DOHH2 (cell line): ENCODE results near the gene LNX1.

ENCODE experiments used
- H3F3A ChIP-seq: fragments of 200-600 bp; sonication (generic), shearing (Covaris generic); 2 replicates; pipeline ENCODE4 v1.6.0; 2016; ENCODE audit warnings: antibody characterized with exemption, mild to moderate bottlenecking; ENCODE audit not compliant: control insufficient read depth, insufficient read depth
- H3K27ac ChIP-seq: fragments of 200-600 bp; sonication (generic); 2 replicates; pipeline ENCODE4 v1.5.1; 2014; ENCODE audit warnings: low read depth, mild to moderate bottlenecking, low read length, moderate library complexity
- H3K27me3 ChIP-seq: fragments of 200-600 bp; sonication (generic); 2 replicates; pipeline ENCODE4 v1.6.1; 2014; ENCODE audit warnings: mild to moderate bottlenecking, low read length, mixed read lengths; ENCODE audit not compliant: control insufficient read depth
- H3K36me3 ChIP-seq: fragments of 200-600 bp; sonication (generic); 2 replicates; pipeline ENCODE4 v1.6.1; 2014; ENCODE audit warnings: mild to moderate bottlenecking, low read length, moderate library complexity, mixed read lengths; ENCODE audit not compliant: control insufficient read depth
- H3K4me1 ChIP-seq: fragments of 200-600 bp; sonication (generic); 2 replicates; pipeline ENCODE4 v1.6.1; 2014; ENCODE audit warnings: mild to moderate bottlenecking, low read length, mixed read lengths; ENCODE audit not compliant: control insufficient read depth
- H3K4me2 ChIP-seq: fragments of 200-600 bp; sonication (generic); 2 replicates; pipeline ENCODE4 v1.6.0; 2014; ENCODE audit warnings: mild to moderate bottlenecking, low read length, moderate library complexity
- H3K4me3 ChIP-seq: fragments of 200-600 bp; sonication (generic); 2 replicates; pipeline ENCODE4 v1.5.1; 2014; ENCODE audit warnings: mild to moderate bottlenecking, low read length, mixed read lengths
- H3K79me2 ChIP-seq: fragments of 200-600 bp; sonication (generic); 2 replicates; pipeline ENCODE4 v1.6.1; 2014; ENCODE audit warnings: mild to moderate bottlenecking, low read length, mixed read lengths; ENCODE audit not compliant: control insufficient read depth
- H3K9me2 ChIP-seq: fragments of 200-600 bp; sonication (generic); replicated peaks from 2 replicates; pipeline ENCODE4 v1.6.1; 2014; ENCODE audit warnings: mild to moderate bottlenecking, low read length, mixed read lengths; ENCODE audit not compliant: control insufficient read depth
- H3K9me3 ChIP-seq: fragments of 200-600 bp; sonication (generic); 2 replicates; pipeline ENCODE4 v1.6.1; 2014; ENCODE audit warnings: antibody characterized with exemption, low read length, mixed read lengths; ENCODE audit not compliant: control insufficient read depth, insufficient read depth
- H4K20me1 ChIP-seq: fragments of 200-600 bp; sonication (generic); 2 replicates; pipeline ENCODE4 v1.6.0; 2014; ENCODE audit warnings: low read depth, mild to moderate bottlenecking, antibody characterized with exemption, low read length, moderate library complexity; ENCODE audit not compliant: control insufficient read depth, insufficient read depth
- CTCF ChIP-seq: fragments of 200-600 bp; sonication (generic); IDR thresholded peaks from one replicate; pipeline ENCODE4 v1.5.1; 2014; ENCODE audit warnings: antibody characterized with exemption, mild to moderate bottlenecking, low read depth, low read length; ENCODE audit not compliant: poor library complexity, severe bottlenecking
- EZH2phosphoT487 ChIP-seq: fragments of 200-600 bp; sonication (generic); IDR thresholded peaks from 2 replicates; pipeline ENCODE4 v1.6.1; 2017; ENCODE audit warnings: borderline replicate concordance, mild to moderate bottlenecking, antibody characterized with exemption, low read length, moderate library complexity, mixed read lengths

LNX1 gene

GRCh38 chr4:53478671-53479456 is 112.4 kb downstream of the LNX1 start:
- Histone ChIP-seq H3K36me3 (no peaks in the 10 kb centered on the region), H3K27ac (no peak overlapping the region), H3K4me3 (no peak overlapping the region), H3F3A (no peaks in the 10 kb centered on the region), H3K9me3 (no peaks in the 10 kb centered on the region), H3K4me1 (no peaks in the 10 kb centered on the region), H3K27me3 (peaks cover 2% of the 10 kb centered on the region; the same call in 1 of the 2 replicates), H3K9me2 (no peaks in the 10 kb centered on the region), H3K4me2 (no peak overlapping the region), H3K79me2 (no peaks in the 10 kb centered on the region), H4K20me1 (no peaks in the 10 kb centered on the region)
- TF ChIP-seq EZH2phosphoT487, result no peak

- Histone ChIP-seq H3K27ac (no peak overlapping the region), H3K4me2 (no peak overlapping the region), H3K4me1 (no peaks in the 10 kb centered on the region)
Measured at GRCh38 chr4:53477636-53478035, 113.7 kb downstream of the LNX1 start.

GRCh38 chr4:53477038-53477565 is 114.2 kb downstream of the LNX1 start:
- no peaks in the 10 kb centered on the region for H3K79me2 ChIP-seq
- H3K4me3 ChIP-seq, result no peak overlapping the region
- no peaks in the 10 kb centered on the region for H3F3A ChIP-seq
- no peak overlapping the region for H3K27ac ChIP-seq
- no peaks in the 10 kb centered on the region for H4K20me1 ChIP-seq
- H3K4me1 ChIP-seq, result no peaks in the 10 kb centered on the region
- TF ChIP-seq CTCF, result no peak
- no peak for TF ChIP-seq EZH2phosphoT487
- H3K36me3 ChIP-seq, result no peaks in the 10 kb centered on the region
- H3K4me2 ChIP-seq, result no peak overlapping the region
- no peaks in the 10 kb centered on the region for H3K9me3 ChIP-seq
- no peaks in the 10 kb centered on the region for H3K9me2 ChIP-seq
- no peaks in the 10 kb centered on the region; the same call in 1 of the 2 replicates for H3K27me3 ChIP-seq

More at GRCh38 chr4:53477636-53478035, 113.7 kb downstream of the LNX1 start:
- Histone ChIP-seq H3F3A (no peaks in the 10 kb centered on the region), H3K79me2 (no peaks in the 10 kb centered on the region), H3K4me3 (no peak overlapping the region), H3K27me3 (peaks cover 2% of the 10 kb centered on the region; the same call in 1 of the 2 replicates), H3K9me2 (no peaks in the 10 kb centered on the region), H3K9me3 (no peaks in the 10 kb centered on the region), H4K20me1 (no peaks in the 10 kb centered on the region), H3K36me3 (no peaks in the 10 kb centered on the region)
- no peak for TF ChIP-seq CTCF
- TF ChIP-seq EZH2phosphoT487, result no peak
